ENCODE data around the gene USP3.

The USP3 gene

DNA sequence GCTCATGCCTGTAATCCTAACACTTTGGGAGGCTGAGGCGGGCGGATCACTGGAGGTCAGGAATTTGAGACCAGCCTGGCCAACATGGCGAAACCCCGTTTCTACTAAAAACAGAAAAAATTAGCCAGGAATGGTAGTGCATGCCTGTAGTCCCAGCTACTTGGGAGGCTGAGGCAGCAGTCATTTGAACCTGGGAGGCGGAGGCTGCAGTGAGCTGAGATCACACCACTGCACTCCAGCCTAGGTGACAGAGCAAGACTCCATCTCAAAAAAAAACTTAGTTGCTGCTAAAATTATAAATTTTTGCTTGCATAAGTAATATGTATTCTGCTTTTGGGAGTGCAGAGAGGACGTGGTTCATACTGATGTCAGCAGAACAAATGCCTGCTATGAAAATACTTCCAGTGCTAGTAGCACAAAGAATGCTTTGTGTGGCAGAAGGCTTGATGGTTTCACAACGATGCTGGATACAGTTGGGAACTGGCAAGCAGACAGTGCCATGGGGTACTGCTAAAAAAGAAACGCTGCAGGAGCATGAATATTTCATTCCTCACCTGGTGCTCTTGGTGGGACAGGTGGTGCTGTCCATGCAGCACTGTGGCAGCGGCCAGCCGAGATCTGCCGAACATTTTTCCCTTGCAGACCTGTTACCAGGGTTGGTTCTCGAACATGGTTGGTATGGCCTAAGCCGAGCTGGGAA is 123.9 kb downstream of the USP3 start:
- Mint-ChIP-seq H3K27me3 (no peaks in the 10 kb centered on the region), H3K36me3 (peaks cover 84% of the 10 kb centered on the region), H3K27ac (no peak overlapping the region), H3K4me3 (no peak overlapping the region), H3K9me3 (no peaks in the 10 kb centered on the region), H3K4me1 (peaks cover 14% of the 10 kb centered on the region)
- ATAC-seq = no peak

- Mint-ChIP-seq H3K4me3 (no peak overlapping the region), H3K9me3 (no peaks in the 10 kb centered on the region), H3K36me3 (peaks cover 76% of the 10 kb centered on the region), H3K4me1 (peaks cover 14% of the 10 kb centered on the region), H3K27ac (no peak overlapping the region), H3K27me3 (no peaks in the 10 kb centered on the region)
- ATAC-seq = no peak
Measured at GRCh38 chr15:63630036-63630751, 125.8 kb downstream of the USP3 start.

DNA sequence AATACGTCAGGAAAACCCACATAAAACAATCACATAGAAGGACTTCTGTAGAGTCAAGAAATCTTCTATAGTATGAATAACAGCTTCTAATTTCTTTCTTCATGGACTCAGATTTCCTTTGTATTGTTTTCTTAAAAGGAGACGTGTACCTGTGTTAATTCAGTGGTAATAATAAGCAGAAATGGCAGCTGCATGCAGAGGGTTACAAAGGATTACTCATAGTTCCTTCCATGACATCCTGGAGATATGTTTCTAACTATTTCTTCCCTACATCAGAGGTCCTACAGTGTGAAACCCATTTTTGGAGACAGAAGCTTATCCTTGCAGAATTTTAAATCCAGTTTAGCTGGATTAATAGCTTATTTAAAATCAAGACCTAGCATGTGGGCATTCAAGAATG is 128.9 kb downstream of the USP3 start:
- no peak overlapping the region for H3K4me3 Mint-ChIP-seq
- H3K27me3 Mint-ChIP-seq = no peaks in the 10 kb centered on the region
- H3K9me3 Mint-ChIP-seq = no peaks in the 10 kb centered on the region
- no peak for ATAC-seq
- H3K36me3 Mint-ChIP-seq = peaks cover 75% of the 10 kb centered on the region
- peaks cover 6% of the 10 kb centered on the region for H3K4me1 Mint-ChIP-seq
- no peak overlapping the region for H3K27ac Mint-ChIP-seq

DNA sequence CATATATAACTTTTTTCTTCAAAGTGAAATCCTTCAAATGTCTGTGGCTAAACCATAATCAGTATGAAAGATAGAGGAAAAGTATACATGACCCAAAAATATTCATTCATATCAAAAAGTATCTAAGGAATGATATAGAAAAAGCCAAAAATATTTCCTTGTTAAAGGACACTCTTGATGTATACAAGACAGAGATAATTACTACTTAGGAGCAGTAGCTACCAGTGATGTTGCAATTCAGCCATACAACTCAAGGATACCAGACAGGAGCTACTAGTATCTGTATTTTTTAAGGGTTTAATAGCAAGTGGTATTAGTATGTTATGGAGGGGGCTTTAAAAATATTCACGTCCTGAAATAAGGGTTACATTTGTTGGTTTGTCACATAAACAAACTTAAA is 129.8 kb downstream of the USP3 start:
- H3K36me3 Mint-ChIP-seq = peaks cover 71% of the 10 kb centered on the region
- ATAC-seq = no peak
- H3K27ac Mint-ChIP-seq = no peak overlapping the region
- no peaks in the 10 kb centered on the region for H3K9me3 Mint-ChIP-seq
- peaks cover 6% of the 10 kb centered on the region for H3K4me1 Mint-ChIP-seq
- H3K27me3 Mint-ChIP-seq = no peaks in the 10 kb centered on the region
- no peak overlapping the region for H3K4me3 Mint-ChIP-seq

- H3K27me3 Mint-ChIP-seq = no peaks in the 10 kb centered on the region
- no peak overlapping the region for H3K27ac Mint-ChIP-seq
- peaks cover 6% of the 10 kb centered on the region for H3K4me1 Mint-ChIP-seq
- no peak overlapping the region for H3K4me3 Mint-ChIP-seq
- peaks cover 60% of the 10 kb centered on the region for H3K36me3 Mint-ChIP-seq
- ATAC-seq = no peak
- H3K9me3 Mint-ChIP-seq = no peaks in the 10 kb centered on the region
Measured at GRCh38 chr15:63636518-63637061, 132.2 kb downstream of the USP3 start.

GRCh38 chr15:63638839-63639238 is 134.4 kb downstream of the USP3 start:
- Mint-ChIP-seq H3K36me3 (peaks cover 50% of the 10 kb centered on the region), H3K27ac (no peak overlapping the region), H3K9me3 (no peaks in the 10 kb centered on the region), H3K4me1 (no peaks in the 10 kb centered on the region), H3K27me3 (no peaks in the 10 kb centered on the region), H3K4me3 (no peak overlapping the region)
- ATAC-seq = no peak

GRCh38 chr15:63640146-63640545 is 135.8 kb downstream of the USP3 start:
- no peaks in the 10 kb centered on the region for H3K4me1 Mint-ChIP-seq
- no peaks in the 10 kb centered on the region for H3K9me3 Mint-ChIP-seq
- H3K27me3 Mint-ChIP-seq = no peaks in the 10 kb centered on the region
- H3K27ac Mint-ChIP-seq = no peak overlapping the region
- H3K4me3 Mint-ChIP-seq = no peak overlapping the region
- no peak for ATAC-seq
- H3K36me3 Mint-ChIP-seq = peaks cover 53% of the 10 kb centered on the region
